ENCODE data around the gene CAMSAP1.

DNA sequence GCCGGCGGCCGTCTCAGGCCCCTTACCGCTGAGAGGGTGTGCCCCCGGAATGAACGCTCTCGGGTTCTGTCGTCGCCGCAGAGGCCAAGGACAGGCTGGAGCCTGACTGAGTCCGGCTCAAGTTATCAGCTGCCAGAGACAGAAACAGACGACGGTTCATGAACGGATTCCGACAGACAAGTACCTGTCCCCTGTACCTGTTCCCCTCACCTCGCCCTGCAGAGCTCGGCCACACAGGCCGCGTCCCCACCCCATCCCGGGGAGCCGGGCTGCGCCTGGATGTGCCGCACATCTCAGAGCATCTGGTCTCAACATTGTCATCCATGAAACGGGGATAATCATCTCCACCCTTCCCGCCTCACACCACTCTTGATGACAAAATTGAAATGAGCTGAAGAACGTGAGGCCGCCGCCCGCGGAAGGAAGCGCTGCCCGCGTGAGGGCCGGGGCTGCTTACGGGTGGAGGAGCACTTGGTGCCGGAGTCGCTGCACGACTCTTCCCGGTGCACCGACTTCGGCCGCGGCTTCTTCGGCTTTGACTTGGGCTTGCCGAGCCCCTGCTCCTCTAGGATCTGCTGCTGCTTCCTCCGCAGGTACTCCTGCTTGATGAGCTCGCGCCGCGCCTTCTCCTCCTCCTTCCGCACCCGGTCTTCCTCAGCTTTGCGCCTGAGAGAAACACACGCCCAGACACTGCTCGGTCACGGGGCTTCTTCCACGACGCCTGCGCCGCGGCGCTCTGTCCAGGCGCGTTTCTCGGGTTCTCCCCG, 89.2 kb downstream of the CAMSAP1 start:
- no peak for TF ChIP-seq EZH2 (IDR thresholded peaks at IDR 0.05; ENCODE audit: borderline replicate concordance, insufficient read depth, low read length, poor library complexity, severe bottlenecking)
- TF ChIP-seq, protein P1, sequence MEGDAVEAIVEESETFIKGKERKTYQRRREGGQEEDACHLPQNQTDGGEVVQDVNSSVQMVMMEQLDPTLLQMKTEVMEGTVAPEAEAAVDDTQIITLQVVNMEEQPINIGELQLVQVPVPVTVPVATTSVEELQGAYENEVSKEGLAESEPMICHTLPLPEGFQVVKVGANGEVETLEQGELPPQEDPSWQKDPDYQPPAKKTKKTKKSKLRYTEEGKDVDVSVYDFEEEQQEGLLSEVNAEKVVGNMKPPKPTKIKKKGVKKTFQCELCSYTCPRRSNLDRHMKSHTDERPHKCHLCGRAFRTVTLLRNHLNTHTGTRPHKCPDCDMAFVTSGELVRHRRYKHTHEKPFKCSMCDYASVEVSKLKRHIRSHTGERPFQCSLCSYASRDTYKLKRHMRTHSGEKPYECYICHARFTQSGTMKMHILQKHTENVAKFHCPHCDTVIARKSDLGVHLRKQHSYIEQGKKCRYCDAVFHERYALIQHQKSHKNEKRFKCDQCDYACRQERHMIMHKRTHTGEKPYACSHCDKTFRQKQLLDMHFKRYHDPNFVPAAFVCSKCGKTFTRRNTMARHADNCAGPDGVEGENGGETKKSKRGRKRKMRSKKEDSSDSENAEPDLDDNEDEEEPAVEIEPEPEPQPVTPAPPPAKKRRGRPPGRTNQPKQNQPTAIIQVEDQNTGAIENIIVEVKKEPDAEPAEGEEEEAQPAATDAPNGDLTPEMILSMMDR (IDR thresholded peaks at IDR 0.05; ENCODE audit: poor library complexity, severe bottlenecking) = no peak
- TF ChIP-seq, protein P2, sequence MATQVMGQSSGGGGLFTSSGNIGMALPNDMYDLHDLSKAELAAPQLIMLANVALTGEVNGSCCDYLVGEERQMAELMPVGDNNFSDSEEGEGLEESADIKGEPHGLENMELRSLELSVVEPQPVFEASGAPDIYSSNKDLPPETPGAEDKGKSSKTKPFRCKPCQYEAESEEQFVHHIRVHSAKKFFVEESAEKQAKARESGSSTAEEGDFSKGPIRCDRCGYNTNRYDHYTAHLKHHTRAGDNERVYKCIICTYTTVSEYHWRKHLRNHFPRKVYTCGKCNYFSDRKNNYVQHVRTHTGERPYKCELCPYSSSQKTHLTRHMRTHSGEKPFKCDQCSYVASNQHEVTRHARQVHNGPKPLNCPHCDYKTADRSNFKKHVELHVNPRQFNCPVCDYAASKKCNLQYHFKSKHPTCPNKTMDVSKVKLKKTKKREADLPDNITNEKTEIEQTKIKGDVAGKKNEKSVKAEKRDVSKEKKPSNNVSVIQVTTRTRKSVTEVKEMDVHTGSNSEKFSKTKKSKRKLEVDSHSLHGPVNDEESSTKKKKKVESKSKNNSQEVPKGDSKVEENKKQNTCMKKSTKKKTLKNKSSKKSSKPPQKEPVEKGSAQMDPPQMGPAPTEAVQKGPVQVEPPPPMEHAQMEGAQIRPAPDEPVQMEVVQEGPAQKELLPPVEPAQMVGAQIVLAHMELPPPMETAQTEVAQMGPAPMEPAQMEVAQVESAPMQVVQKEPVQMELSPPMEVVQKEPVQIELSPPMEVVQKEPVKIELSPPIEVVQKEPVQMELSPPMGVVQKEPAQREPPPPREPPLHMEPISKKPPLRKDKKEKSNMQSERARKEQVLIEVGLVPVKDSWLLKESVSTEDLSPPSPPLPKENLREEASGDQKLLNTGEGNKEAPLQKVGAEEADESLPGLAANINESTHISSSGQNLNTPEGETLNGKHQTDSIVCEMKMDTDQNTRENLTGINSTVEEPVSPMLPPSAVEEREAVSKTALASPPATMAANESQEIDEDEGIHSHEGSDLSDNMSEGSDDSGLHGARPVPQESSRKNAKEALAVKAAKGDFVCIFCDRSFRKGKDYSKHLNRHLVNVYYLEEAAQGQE (IDR thresholded peaks at IDR 0.05; ENCODE audit: borderline replicate concordance) = no peak
- TF ChIP-seq EP300 (conservative IDR thresholded peaks at IDR 0.05; ENCODE audit: poor library complexity, severe bottlenecking) = no peak
- TF ChIP-seq TAF1 (IDR thresholded peaks at IDR 0.05; ENCODE audit: low read depth) = no peak
- no peak for TF ChIP-seq SMC3 (conservative IDR thresholded peaks at IDR 0.05; ENCODE audit: poor library complexity)
- no peak for TF ChIP-seq POLR2AphosphoS5 (IDR thresholded peaks at IDR 0.05)

Measured in neural cell (in vitro differentiated cells).